ENCODE results near the gene SMARCA2. TPM values are rescaled to one million over a fixed set of nuclear protein-coding genes. Genes with fewer than 3 reads are reported as not detected.
"Not testable (repeated sequence)": the region's sequence is repeated elsewhere in the genome, so short reads cannot be mapped to it uniquely, and the experiment has no call there.

The SMARCA2 gene
- total RNA-seq, 2 experiments from 2014 or later = 168 to 188 TPM

- peaks cover 10% of the 10 kb centered on the region for H3K4me1 Mint-ChIP-seq
- no peaks in the 10 kb centered on the region for H3K9me3 Mint-ChIP-seq (ENCODE audit: low read depth)
- no peaks in the 10 kb centered on the region for H3K27me3 Mint-ChIP-seq
- H3K4me3 Mint-ChIP-seq = no peak overlapping the region
- no peak for DNase-seq
- no peak for ATAC-seq
- CTCF ChIA-PET = interaction anchor here (2.5 kb wide), 1 partner anchor 50 kb away, joined by 8 read pairs; no protein-coding TSS in a partner anchor
- H3K27ac Mint-ChIP-seq = no peak overlapping the region
- H3K36me3 Mint-ChIP-seq = peaks cover 30% of the 10 kb centered on the region
Measured at GRCh38 chr9:2130941-2131340, 115.8 kb downstream of the SMARCA2 start.

- peaks cover 1% of the 10 kb centered on the region for H3K4me1 Mint-ChIP-seq
- ATAC-seq = no peak
- DNase-seq = no peak
- H3K9me3 Mint-ChIP-seq (ENCODE audit: low read depth) = no peaks in the 10 kb centered on the region
- no peak overlapping the region for H3K4me3 Mint-ChIP-seq
- H3K27me3 Mint-ChIP-seq = no peaks in the 10 kb centered on the region
- no peak overlapping the region for H3K27ac Mint-ChIP-seq
- H3K36me3 Mint-ChIP-seq = peaks cover 27% of the 10 kb centered on the region
- CTCF ChIA-PET = interaction anchor here (0.7 to 2.5 kb wide), 3 partner anchors 15 to 596 kb away, joined by 3 to 8 read pairs (median 4); no protein-coding TSS in a partner anchor
Measured at GRCh38 chr9:2132484-2133082, 117.4 kb downstream of the SMARCA2 start.

- CTCF ChIA-PET = interaction anchor here (1.1 kb wide), 1 partner anchor 90 kb away, joined by 3 read pairs; no protein-coding TSS in a partner anchor
- Mint-ChIP-seq H3K36me3 (peaks cover 27% of the 10 kb centered on the region), H3K4me1 (peaks cover 1% of the 10 kb centered on the region), H3K4me3 (no peak overlapping the region), H3K27ac (no peak overlapping the region), H3K27me3 (no peaks in the 10 kb centered on the region), H3K9me3 (ENCODE audit: low read depth) (no peaks in the 10 kb centered on the region)
- no peak for DNase-seq
- ATAC-seq = no peak
Measured at GRCh38 chr9:2134391-2134790, 119.2 kb downstream of the SMARCA2 start.

- Mint-ChIP-seq H3K4me1 (no peaks in the 10 kb centered on the region), H3K27ac (no peak overlapping the region), H3K27me3 (no peaks in the 10 kb centered on the region), H3K4me3 (no peak overlapping the region), H3K9me3 (ENCODE audit: low read depth) (no peaks in the 10 kb centered on the region), H3K36me3 (peaks cover 30% of the 10 kb centered on the region)
- ATAC-seq = no peak
- CTCF ChIA-PET = interaction anchor here (1.2 kb wide), 1 partner anchor 23 kb away, joined by 3 read pairs; no protein-coding TSS in a partner anchor
- DNase-seq = no peak
Measured at GRCh38 chr9:2138646-2139045, 123.5 kb downstream of the SMARCA2 start.

GRCh38 chr9:2140600-2141223 lies 125.6 kb downstream of the SMARCA2 start:
- H3K27me3 Mint-ChIP-seq = no peaks in the 10 kb centered on the region
- H3K9me3 Mint-ChIP-seq (ENCODE audit: low read depth) = no peaks in the 10 kb centered on the region
- H3K4me1 Mint-ChIP-seq = no peaks in the 10 kb centered on the region
- DNase-seq (no peak), ATAC-seq (no peak)
- CTCF ChIA-PET = no interaction called here
- no peak overlapping the region for H3K27ac Mint-ChIP-seq
- no peak overlapping the region for H3K4me3 Mint-ChIP-seq
- H3K36me3 Mint-ChIP-seq = peaks cover 25% of the 10 kb centered on the region

GRCh38 chr9:2142212-2142611 lies 127.1 kb downstream of the SMARCA2 start:
- no peaks in the 10 kb centered on the region for H3K4me1 Mint-ChIP-seq
- H3K9me3 Mint-ChIP-seq (ENCODE audit: low read depth) = no peaks in the 10 kb centered on the region
- DNase-seq (no peak), ATAC-seq (no peak)
- peaks cover 24% of the 10 kb centered on the region for H3K36me3 Mint-ChIP-seq
- CTCF ChIA-PET = no interaction called here
- H3K4me3 Mint-ChIP-seq = no peak overlapping the region
- no peaks in the 10 kb centered on the region for H3K27me3 Mint-ChIP-seq
- H3K27ac Mint-ChIP-seq = no peak overlapping the region

- DNase-seq (no peak), ATAC-seq (no peak)
- H3K27me3 Mint-ChIP-seq = no peaks in the 10 kb centered on the region
- no peaks in the 10 kb centered on the region for H3K4me1 Mint-ChIP-seq
- CTCF ChIA-PET = no interaction called here
- H3K9me3 Mint-ChIP-seq (ENCODE audit: low read depth) = peaks cover 2% of the 10 kb centered on the region
- H3K36me3 Mint-ChIP-seq = peaks cover 31% of the 10 kb centered on the region
- H3K4me3 Mint-ChIP-seq = no peak overlapping the region
- no peak overlapping the region for H3K27ac Mint-ChIP-seq
Measured at GRCh38 chr9:2144619-2145018, 129.5 kb downstream of the SMARCA2 start.

GRCh38 chr9:2145746-2146145 lies 130.6 kb downstream of the SMARCA2 start:
- H3K27ac Mint-ChIP-seq = no peak overlapping the region
- H3K9me3 Mint-ChIP-seq (ENCODE audit: low read depth) = peaks cover 2% of the 10 kb centered on the region
- H3K4me1 Mint-ChIP-seq = no peaks in the 10 kb centered on the region
- no peak for DNase-seq
- CTCF ChIA-PET = interaction anchor here (1.3 kb wide), 1 partner anchor 698 kb away, joined by 3 read pairs; the partner anchor contains the start of gene PUM3
- no peak for ATAC-seq
- no peak overlapping the region for H3K4me3 Mint-ChIP-seq
- H3K36me3 Mint-ChIP-seq = peaks cover 37% of the 10 kb centered on the region
- no peaks in the 10 kb centered on the region for H3K27me3 Mint-ChIP-seq

GRCh38 chr9:2146700-2147099 lies 131.6 kb downstream of the SMARCA2 start:
- H3K27ac Mint-ChIP-seq; H3K9me3 Mint-ChIP-seq (ENCODE audit: low read depth); H3K4me3 Mint-ChIP-seq; H3K27me3 Mint-ChIP-seq; ATAC-seq; H3K4me1 Mint-ChIP-seq; DNase-seq: not testable (repeated sequence)
- H3K36me3 Mint-ChIP-seq = peaks cover 39% of the 10 kb centered on the region
- CTCF ChIA-PET = interaction anchor here (1.3 kb wide), 1 partner anchor 697 kb away, joined by 3 read pairs; the partner anchor contains the start of gene PUM3

GRCh38 chr9:2150338-2150737 lies 135.2 kb downstream of the SMARCA2 start:
- H3K27ac Mint-ChIP-seq = no peak overlapping the region
- DNase-seq = no peak
- no peaks in the 10 kb centered on the region for H3K27me3 Mint-ChIP-seq
- CTCF ChIA-PET = no interaction called here
- H3K4me1 Mint-ChIP-seq = no peaks in the 10 kb centered on the region
- H3K36me3 Mint-ChIP-seq = peaks cover 40% of the 10 kb centered on the region
- H3K4me3 Mint-ChIP-seq = no peak overlapping the region
- peaks cover 4% of the 10 kb centered on the region for H3K9me3 Mint-ChIP-seq (ENCODE audit: low read depth)
- ATAC-seq = no peak

- H3K27ac Mint-ChIP-seq = no peak overlapping the region
- H3K27me3 Mint-ChIP-seq = no peaks in the 10 kb centered on the region
- no peak for ATAC-seq
- H3K4me1 Mint-ChIP-seq = peaks cover 2% of the 10 kb centered on the region
- H3K36me3 Mint-ChIP-seq = peaks cover 40% of the 10 kb centered on the region
- no peak overlapping the region for H3K4me3 Mint-ChIP-seq
- DNase-seq = no peak
- peaks cover 4% of the 10 kb centered on the region for H3K9me3 Mint-ChIP-seq (ENCODE audit: low read depth)
- CTCF ChIA-PET = no interaction called here
Measured at GRCh38 chr9:2151171-2151570, 136.0 kb downstream of the SMARCA2 start.

- DNase-seq = no peak
- H3K4me3 Mint-ChIP-seq = no peak overlapping the region
- H3K27ac Mint-ChIP-seq = no peak overlapping the region
- peaks cover 28% of the 10 kb centered on the region for H3K36me3 Mint-ChIP-seq
- CTCF ChIA-PET = no interaction called here
- H3K27me3 Mint-ChIP-seq = no peaks in the 10 kb centered on the region
- no peak for ATAC-seq
- peaks cover 15% of the 10 kb centered on the region for H3K4me1 Mint-ChIP-seq
- peaks cover 4% of the 10 kb centered on the region for H3K9me3 Mint-ChIP-seq (ENCODE audit: low read depth)
Measured at GRCh38 chr9:2152966-2153629, 138.0 kb downstream of the SMARCA2 start.

GRCh38 chr9:2153630-2154217 lies 138.6 kb downstream of the SMARCA2 start:
- no peaks in the 10 kb centered on the region for H3K27me3 Mint-ChIP-seq
- H3K4me1 Mint-ChIP-seq = peaks cover 20% of the 10 kb centered on the region
- no peak overlapping the region for H3K4me3 Mint-ChIP-seq
- DNase-seq = no peak
- H3K27ac Mint-ChIP-seq = no peak overlapping the region
- peaks cover 24% of the 10 kb centered on the region for H3K36me3 Mint-ChIP-seq
- CTCF ChIA-PET = no interaction called here
- no peak for ATAC-seq
- peaks cover 3% of the 10 kb centered on the region for H3K9me3 Mint-ChIP-seq (ENCODE audit: low read depth)
